Measurements from ENCODE around the gene TMEM139.

GRCh38 chr7:143305423-143306070 is 20.8 kb downstream of the TMEM139 start:
- peak; percentile 33 to 49 (median 42) for TF ChIP-seq CTCF (IDR thresholded peaks at IDR 0.05)
- TF ChIP-seq POLR2A (IDR thresholded peaks at IDR 0.05), result no peak
